ENCODE measurements around the gene MPDZ. TPM values are rescaled to one million over a fixed set of nuclear protein-coding genes. Genes with fewer than 3 reads are reported as not detected.

MPDZ gene
- total and polyA plus RNA-seq, 2 experiments from 2014 or later = 33.0 to 43.1 TPM

GRCh38 chr9:13131416-13131815 lies 148.1 kb downstream of the MPDZ start (continued):
- TF ChIP-seq CTCF (conservative IDR thresholded peaks at IDR 0.05; ENCODE audit: low read depth in 2 of 2) = no peak
- TF ChIP-seq ZNF114 (CRISPR knock-in tag; IDR thresholded peaks at IDR 0.05) = no peak
- TF ChIP-seq NANOG (IDR thresholded peaks at IDR 0.05; ENCODE audit: borderline replicate concordance) = no peak
- TF ChIP-seq EZH2phosphoT487 (IDR thresholded peaks at IDR 0.05; ENCODE audit: unreplicated experiment) = no peak
- TF ChIP-seq POLR2AphosphoS5 (IDR thresholded peaks at IDR 0.05; ENCODE audit: low read depth) = no peak
- no peak for TF ChIP-seq EZH2 (IDR thresholded peaks at IDR 0.05; ENCODE audit: low read depth, unreplicated experiment)
- TF ChIP-seq REST (IDR thresholded peaks at IDR 0.05; ENCODE audit: unreplicated experiment) = no peak
- TF ChIP-seq JUNB (IDR thresholded peaks at IDR 0.05; ENCODE audit: unreplicated experiment) = no peak

GRCh38 chr9:13128266-13128860 lies 151.1 kb downstream of the MPDZ start:
- H3K27ac Mint-ChIP-seq = no peak overlapping the region
- Histone ChIP-seq H3K4me3 (no peak overlapping the region), H3K79me2 (replicated peaks; ENCODE audit: insufficient read depth) (no peaks in the 10 kb centered on the region), H2AFZ (no peak overlapping the region), H3K9me2 (ENCODE audit: insufficient read depth) (no peaks in the 10 kb centered on the region), H3K4me2 (no peak overlapping the region), H4K20me1 (replicated peaks; ENCODE audit: insufficient read depth) (no peaks in the 10 kb centered on the region), H3K27me3 (ENCODE audit: insufficient read depth) (no peaks in the 10 kb centered on the region), H3F3A (replicated peaks; ENCODE audit: low read depth) (no peaks in the 10 kb centered on the region), H3K27ac (ENCODE audit: low read depth) (no peak overlapping the region), H3K4me1 (ENCODE audit: insufficient read depth) (peaks cover 8% of the 10 kb centered on the region; the same call in 1 of the 2 replicates), H3K36me3 (ENCODE audit: insufficient read depth) (peaks cover 13% of the 10 kb centered on the region; the same call in 1 of the 2 replicates)
- DNase-seq (ENCODE audit: low spot score) (no peak), ATAC-seq (no peak)
- H3K4me3 Mint-ChIP-seq = no peak overlapping the region
- no peaks in the 10 kb centered on the region for H3K27me3 Mint-ChIP-seq (ENCODE audit: insufficient read depth, low read depth, poor library complexity)
- H3K36me3 Mint-ChIP-seq (ENCODE audit: low read depth) = peaks cover 13% of the 10 kb centered on the region; the same call in 2 of the 3 replicates
- H3K4me1 Mint-ChIP-seq = peaks cover 10% of the 10 kb centered on the region
- H3K9me3 Mint-ChIP-seq = no peaks in the 10 kb centered on the region
- TF ChIP-seq REST (IDR thresholded peaks at IDR 0.05; ENCODE audit: unreplicated experiment) = no peak
- TF ChIP-seq NANOG (IDR thresholded peaks at IDR 0.05; ENCODE audit: borderline replicate concordance) = no peak
- TF ChIP-seq POLR2AphosphoS5 (IDR thresholded peaks at IDR 0.05; ENCODE audit: low read depth) = no peak
- TF ChIP-seq CREB1 (CRISPR knock-in tag; IDR thresholded peaks at IDR 0.05; ENCODE audit: low read depth) = no peak

All from GM23338 (cell line).